Activated T-cell treated with anti-CD3 and anti-CD28 coated beads for 4 hours (primary cell): ENCODE results near the gene YKT6.
"Not testable (repeated sequence)": the region's sequence is repeated elsewhere in the genome, so short reads cannot be mapped to it uniquely, and the experiment has no call there.

ENCODE experiments used
- DNase-seq: peaks from one replicate; pipeline ENCODE4 v3.0.0-alpha.2; 2020

YKT6 gene

GRCh38 chr7:44194069-44194468, 6.7 kb upstream of the YKT6 start:
- peak; percentile 27 for DNase-seq

DNA sequence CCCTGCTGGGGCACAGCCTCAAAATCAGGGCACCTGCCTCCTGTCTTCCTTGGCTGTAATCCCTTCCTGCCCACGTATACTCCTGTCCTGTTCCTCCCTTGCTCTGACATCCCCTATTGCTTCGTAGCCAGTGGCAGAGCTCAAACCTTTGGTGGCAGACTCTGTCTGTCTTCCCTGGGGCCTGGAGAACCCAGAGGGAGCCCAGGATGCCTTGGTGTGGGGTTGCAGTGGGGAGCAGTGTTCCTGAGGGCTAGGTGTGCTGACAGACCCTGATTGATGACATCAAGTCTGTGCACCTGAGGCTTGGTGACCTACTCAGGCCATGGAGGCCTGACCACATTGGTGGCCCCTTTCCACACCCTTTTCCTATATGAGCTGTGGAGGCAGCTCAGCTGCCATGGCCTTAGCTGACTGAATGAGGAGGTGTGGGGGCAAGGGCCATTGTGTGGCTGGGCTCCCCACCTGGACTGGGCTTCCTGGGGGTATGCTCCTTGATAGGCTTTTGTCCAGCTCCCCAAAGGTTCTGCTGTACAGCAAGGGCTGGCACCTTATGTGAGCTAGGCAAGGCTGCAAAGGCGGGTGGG, 6.1 kb upstream of the YKT6 start:
- no peak for DNase-seq

GRCh38 chr7:44195889-44196288, 4.9 kb upstream of the YKT6 start:
- DNase-seq: no peak

GRCh38 chr7:44196450-44196872, 4.3 kb upstream of the YKT6 start:
- peak; percentile 18 for DNase-seq

DNA sequence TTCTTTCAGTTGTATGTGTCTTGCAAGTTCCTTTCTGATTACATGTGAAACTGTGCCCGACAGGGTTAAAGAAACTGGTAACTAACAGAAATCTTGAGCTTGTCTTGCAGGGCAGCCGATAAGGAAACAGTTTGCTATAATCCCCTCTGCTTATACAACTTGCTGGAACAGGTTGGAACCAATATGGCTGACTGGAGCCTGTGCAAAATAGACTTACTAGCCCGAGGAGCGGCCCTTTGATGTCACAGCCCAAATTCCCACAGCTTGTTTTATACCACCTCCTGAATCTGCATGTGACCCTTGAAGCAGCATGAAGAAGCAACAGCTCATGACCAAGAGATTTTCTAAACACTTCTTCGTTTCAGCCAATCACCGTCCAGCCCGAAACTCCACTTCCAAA, 3.3 kb upstream of the YKT6 start:
- no peak for DNase-seq

- DNase-seq: not testable (repeated sequence)
Measured at GRCh38 chr7:44200163-44200562, 615 bp upstream of the YKT6 start.

DNA sequence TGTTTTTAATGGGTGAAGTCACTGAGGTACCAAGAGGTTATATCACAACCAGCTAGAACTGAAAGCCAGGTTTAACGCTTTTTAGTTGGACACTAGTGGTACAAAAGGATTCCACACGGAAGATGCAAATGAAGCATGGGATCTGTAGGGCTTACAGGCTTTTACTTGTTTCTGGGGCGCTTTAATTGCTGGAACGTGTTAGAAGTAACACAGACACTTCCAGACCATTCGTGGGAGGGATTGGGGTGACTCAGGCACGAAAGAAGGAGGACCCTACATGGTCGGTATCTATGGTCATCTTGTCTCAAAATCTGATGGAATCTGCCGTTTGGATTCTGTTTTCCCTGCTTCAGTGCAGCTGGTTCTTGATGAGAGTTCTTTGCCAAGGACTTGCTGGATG, 1.0 kb downstream of the YKT6 start:
- no peak for DNase-seq

DNA sequence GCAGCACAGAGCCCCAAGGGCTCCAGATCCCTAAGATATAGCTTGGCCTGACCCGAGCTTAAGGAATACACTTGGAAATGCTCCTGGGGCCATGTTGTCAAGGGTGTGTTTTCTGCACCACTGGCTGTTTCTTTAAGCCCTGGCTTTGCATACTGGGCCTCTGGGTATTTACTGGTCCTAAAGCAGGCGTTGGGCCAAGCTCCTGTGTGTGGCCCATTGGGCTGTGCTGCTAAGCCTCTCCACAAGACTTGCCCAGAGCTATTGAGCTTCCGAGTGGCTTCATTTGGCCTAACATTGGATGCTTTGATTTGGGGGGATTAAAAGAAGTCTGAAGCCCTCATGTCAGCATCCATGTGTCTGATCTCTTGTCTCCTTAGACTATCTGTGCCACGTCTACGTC, 5.2 kb downstream of the YKT6 start:
- no peak for DNase-seq

DNA sequence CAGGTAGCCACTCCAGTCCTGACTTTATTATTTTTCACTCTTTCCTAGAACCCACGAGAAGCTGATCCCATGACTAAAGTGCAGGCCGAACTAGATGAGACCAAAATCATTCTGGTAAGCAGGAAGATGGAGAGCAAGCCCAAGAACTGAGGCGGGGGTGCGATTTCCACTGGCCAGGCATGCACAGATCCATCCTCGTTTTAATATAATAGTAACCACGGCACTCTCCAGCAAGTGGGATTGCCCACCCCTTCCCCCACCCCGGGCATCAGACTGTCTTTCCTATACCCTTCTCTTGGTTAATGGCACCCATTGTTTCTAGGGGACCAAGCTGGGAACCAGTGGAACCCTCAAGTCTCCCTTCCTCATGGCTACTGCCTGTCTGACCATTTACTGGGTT, 7.3 kb downstream of the YKT6 start:
- no peak for DNase-seq

DNA sequence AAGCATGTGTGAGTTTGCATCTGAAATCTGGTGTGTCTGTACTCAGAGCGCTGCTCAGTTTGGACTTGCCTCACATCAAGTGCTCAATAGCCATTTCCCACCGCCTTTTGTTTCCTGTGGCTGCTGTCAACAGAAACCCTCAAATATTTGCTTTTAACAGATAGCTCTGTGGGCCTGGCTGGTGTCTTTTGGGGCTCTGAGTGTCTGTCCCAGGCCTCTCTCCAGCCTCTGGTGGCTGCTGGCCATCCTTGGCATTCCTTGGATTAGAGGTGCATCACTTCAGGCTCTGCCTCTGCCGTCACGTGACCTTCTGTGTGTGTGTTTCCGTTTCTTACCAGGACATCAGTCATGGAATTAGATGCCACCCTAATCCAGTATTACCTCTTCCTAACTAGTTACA, 9.3 kb downstream of the YKT6 start:
- DNase-seq: no peak

DNA sequence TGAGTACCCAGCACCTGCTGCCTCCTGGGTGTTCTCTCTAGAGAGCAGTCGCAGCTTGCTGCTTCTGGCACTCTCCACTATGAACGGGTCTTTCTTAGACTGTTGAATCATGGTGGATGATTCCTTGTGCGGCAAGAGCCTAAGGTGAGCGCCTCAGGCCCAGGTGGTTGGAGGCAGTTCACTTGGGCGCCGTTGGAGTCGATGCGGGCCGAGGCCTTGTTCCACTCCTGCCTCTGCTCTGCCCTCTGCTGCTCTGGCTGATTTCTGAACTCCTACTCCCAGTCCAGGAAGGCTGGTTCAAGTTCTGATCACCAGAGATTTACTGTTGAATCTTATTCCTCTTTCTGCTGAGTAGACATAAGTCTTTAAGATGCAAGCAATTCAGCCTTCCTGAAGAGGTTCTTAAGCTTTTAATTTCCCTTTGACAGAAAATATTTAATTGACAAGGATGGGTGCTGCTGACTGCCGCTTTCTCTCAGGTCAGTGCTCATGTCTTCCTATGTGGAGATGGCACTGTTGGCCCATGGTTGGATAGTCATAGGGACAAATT, 10.4 kb downstream of the YKT6 start:
- DNase-seq: no peak

DNA sequence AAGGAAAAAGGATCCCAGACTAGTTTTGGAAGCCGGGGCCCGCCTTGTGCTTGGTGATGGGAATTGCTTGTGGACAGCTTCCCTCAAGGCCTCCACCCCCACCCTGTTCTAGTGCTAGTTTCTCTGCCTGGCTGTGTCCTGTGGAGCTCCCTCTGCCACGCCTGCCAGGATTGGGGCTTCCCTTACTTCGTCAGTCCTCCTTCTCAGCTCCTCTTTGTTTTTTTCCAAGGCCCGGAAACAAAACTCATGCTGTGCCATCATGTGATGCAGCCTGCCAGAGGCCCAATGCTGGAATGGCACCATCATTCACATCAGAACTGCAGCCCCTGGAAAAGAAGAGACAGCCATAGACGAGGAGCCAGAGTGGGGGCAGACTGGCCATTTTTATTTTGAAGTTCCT, 11.2 kb downstream of the YKT6 start:
- no peak for DNase-seq

GRCh38 chr7:44212581-44213184, 11.9 kb downstream of the YKT6 start:
- DNase-seq: no peak

DNA sequence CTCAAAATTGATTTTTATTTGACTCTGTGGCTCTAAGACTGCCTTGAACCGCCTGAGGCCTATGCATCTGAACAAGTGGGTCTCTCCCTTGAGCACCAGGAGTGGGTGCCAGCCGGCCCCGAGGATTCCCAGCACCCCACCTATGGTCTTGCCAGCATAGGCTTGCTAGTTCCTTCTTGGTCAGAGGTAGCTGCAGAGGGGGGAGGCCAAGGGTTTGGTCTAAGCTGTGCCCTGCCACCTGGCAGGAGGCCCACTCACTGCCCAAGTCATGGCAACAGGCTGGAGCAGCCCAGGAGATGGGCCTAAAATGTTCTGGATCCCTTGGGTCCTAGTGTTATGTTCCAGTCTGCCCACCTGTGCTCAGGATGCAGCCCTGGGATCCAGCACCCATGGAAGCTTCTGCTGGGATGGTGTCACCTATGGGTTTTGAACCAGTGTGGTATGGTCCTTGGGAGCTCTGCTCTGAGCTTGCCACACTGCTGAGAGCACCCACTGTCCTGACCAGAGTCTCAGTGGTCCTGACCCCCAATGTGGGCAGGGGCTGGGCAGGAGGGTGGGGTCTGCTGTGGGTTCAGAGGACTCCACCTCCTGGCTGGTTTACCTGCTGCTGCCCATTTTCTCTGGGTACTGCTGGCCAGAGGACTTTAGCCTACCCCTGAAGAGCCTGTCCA, 12.6 kb downstream of the YKT6 start:
- DNase-seq: no peak

GRCh38 chr7:44213877-44214388, 13.2 kb downstream of the YKT6 start:
- DNase-seq: no peak

GRCh38 chr7:44215531-44215930, 14.8 kb downstream of the YKT6 start:
- DNase-seq: no peak

DNA sequence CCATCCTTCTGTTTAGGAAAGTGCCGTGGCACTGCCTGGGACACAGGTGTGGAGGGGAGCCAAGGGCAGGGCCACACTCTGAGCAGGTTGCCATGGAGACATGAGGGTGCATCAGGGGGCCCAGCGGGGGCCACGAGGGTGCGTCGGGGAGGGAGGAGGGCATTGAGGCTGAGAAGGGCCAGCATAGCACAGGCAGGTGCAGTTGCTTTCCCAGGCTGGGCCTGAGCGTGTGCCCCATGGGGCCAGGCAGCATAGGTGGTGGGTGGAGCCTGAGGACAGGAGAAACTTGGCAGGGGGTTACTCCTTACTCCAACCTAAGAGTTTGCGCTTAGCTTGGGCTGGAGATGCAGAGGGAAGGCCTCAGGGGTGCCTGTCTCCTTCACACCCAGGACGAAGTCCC, 15.2 kb downstream of the YKT6 start:
- DNase-seq: no peak

DNA sequence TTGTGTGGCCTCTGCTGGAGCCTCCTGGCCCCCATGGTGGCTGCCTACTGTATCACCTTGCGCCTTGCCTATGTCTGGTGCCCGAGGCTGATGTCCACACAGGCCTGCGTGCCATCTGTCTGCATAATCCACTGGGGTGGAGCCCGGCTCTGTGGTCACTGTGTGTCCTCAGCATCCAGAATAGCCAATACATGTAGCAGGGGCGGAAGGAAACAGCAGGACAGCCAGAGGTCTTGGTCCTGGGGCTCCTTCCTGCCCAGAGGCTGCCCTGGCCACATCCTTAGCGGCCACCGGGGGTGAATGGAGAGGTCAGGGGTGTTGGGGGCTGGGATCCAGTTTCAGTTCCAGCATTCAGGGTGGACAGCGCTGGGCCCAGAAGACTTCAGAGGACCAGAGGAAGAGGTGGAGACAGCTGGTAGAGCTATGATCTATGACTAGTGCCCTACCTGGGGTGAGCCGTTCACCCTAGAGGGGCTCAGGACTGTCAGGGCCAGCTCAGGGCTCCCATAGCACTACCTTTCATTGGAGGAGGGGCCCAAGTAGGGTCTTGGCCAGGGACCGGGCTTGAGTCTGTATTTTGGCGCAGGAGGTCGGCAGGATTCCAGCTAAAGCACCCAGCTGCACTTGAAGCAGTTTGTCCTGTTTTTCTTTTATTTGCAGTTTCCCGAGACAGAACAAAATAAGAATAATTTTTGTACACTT, 15.9 kb downstream of the YKT6 start:
- no peak for DNase-seq

GRCh38 chr7:44217223-44217714, 16.5 kb downstream of the YKT6 start:
- DNase-seq: no peak

DNA sequence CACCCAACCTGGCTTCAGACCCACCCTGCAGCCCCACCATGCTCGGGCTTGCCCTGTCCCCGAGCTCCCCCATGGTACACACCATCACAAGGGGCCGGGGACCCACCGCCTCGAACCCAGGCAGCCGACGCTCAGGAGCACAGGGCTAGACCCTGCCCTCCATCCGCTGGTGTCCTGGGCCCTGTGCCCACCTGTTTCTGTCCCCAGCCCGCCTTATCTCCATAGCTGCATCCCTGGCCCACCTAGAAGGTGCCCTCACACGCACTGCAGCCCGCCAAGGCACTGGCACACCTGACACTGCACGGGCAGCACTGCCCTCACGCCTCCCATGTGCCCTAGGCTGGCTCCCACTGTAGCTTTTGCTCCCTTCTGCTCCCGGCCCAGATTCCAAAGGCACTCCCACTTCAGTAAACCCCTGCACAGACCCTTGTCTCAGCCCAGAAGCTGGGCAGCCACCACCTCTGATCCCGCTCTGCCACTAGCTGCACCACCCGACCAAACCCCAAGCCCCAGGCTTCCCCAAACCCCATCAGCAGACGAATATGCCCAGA, 17.1 kb downstream of the YKT6 start:
- DNase-seq: no peak

DNA sequence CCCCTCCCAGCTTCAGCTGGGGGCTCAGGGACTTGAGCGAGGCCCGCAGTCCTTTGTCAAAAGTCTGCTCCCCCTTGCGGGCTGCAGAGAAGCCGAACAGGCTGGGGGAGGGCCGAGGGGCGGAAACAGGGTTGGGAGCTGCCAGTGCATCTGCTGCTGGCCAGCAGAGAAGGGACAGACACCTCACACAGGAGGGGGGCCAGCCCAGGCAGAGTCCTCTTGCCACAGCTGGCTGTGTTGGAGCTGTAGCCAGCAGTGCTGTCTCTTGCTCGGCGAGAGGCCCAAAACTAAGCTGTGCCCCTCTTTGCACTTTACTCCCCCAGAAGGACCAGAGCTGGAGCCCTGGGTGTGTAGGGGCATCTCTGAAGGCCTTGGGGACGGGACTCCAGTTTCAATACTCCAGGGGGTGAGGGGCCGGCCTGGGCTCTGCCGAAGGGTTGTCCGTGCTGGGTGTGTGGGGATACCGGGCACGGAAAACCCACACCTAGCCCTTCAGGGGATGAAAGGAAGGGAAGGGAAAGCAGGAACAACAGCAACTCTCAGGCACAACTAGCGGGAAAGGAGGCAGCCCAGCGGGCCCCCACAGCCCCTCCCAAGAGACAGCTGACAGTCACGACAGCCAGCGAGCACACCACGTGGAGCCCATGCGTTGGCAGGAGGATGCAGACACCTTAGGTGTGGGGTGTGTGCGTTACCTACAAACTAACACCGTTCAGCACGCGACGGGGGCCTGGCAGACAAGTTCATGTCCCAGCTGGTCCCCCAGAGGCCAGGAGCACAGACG, 17.8 kb downstream of the YKT6 start:
- DNase-seq: no peak

- no peak for DNase-seq
Measured at GRCh38 chr7:44219371-44220045, 18.7 kb downstream of the YKT6 start.
